Putamen (tissue), 1 donor: ENCODE results near the gene AKIRIN1.
A peak's percentile ranks its signal among the peaks of the same experiment; 100 is the strongest.
"Not testable (repeated sequence)": the region's sequence is repeated elsewhere in the genome, so short reads cannot be mapped to it uniquely, and the experiment has no call there.

Source experiments
- DNase-seq: peaks from one replicate; pipeline ENCODE4 v3.0.0-alpha.2; 2016; ENCODE audit warnings: low spot score

AKIRIN1 gene

GRCh38 chr1:38994196-38994595 is 3.1 kb downstream of the AKIRIN1 start:
- no peak for DNase-seq

- DNase-seq = peak; percentile 12
Observed at GRCh38 chr1:38997034-38997900, 6.2 kb downstream of the AKIRIN1 start.

- DNase-seq = peak; percentile 22
Observed at GRCh38 chr1:38997901-38998190, 6.8 kb downstream of the AKIRIN1 start.

GRCh38 chr1:39001516-39002421 is 10.7 kb downstream of the AKIRIN1 start:
- no peak for DNase-seq

- DNase-seq = no peak
Observed at GRCh38 chr1:39003281-39003680, 12.2 kb downstream of the AKIRIN1 start.

GRCh38 chr1:39003794-39004193 is 12.7 kb downstream of the AKIRIN1 start:
- DNase-seq = no peak

- no peak for DNase-seq
Observed at GRCh38 chr1:39006287-39006686, 15.2 kb downstream of the AKIRIN1 start.

- DNase-seq = no peak
Observed at GRCh38 chr1:39006726-39007645, 15.9 kb downstream of the AKIRIN1 start.

GRCh38 chr1:39014956-39015355 is 23.9 kb downstream of the AKIRIN1 start:
- DNase-seq = not testable (repeated sequence)

- DNase-seq = no peak
Observed at GRCh38 chr1:39016604-39017171, 25.6 kb downstream of the AKIRIN1 start.

- DNase-seq = peak; percentile 71
Observed at GRCh38 chr1:39017266-39017665, 26.2 kb downstream of the AKIRIN1 start.

- DNase-seq = not testable (repeated sequence)
Observed at GRCh38 chr1:39020494-39020893, 29.4 kb downstream of the AKIRIN1 start.

- DNase-seq = no peak
Observed at GRCh38 chr1:39021426-39021825, 30.4 kb downstream of the AKIRIN1 start.

GRCh38 chr1:39023140-39023539 is 32.1 kb downstream of the AKIRIN1 start:
- no peak for DNase-seq

GRCh38 chr1:39026051-39026865 is 35.2 kb downstream of the AKIRIN1 start, which contains the start of gene NDUFS5:
NDUFS5 (plus strand) TSS chr1:39026350; CDS start chr1:39028725, 2,375 bp downstream.
- peak; percentile 88 for DNase-seq

- DNase-seq = no peak
Observed at GRCh38 chr1:39026866-39027507, 35.9 kb downstream of the AKIRIN1 start.

GRCh38 chr1:39034114-39034654 is 43.1 kb downstream of the AKIRIN1 start:
- DNase-seq = no peak

- DNase-seq = no peak
Observed at GRCh38 chr1:39036678-39037077, 45.6 kb downstream of the AKIRIN1 start.

GRCh38 chr1:39043513-39043912 is 52.4 kb downstream of the AKIRIN1 start:
- DNase-seq = no peak

- DNase-seq = no peak
Observed at GRCh38 chr1:39044762-39045161, 53.7 kb downstream of the AKIRIN1 start.
